HEK293T (cell line): Measurements from ENCODE around the gene MESD.

Source experiments
- CTCF ChIA-PET: fragments of 350-600 bp; formaldehyde crosslinking; extraction: SDS; loops from one replicate; lab custom pipeline; 2021; ENCODE audit warnings: antibody characterized with exemption, inconsistent platforms; lab: Yijun Ruan, JAX
- POLR2A ChIA-PET: fragments of 350-600 bp; formaldehyde crosslinking; extraction: SDS; loops from one replicate; lab custom pipeline; 2020; ENCODE audit warnings: antibody characterized with exemption, inconsistent platforms; lab: Yijun Ruan, JAX
- DNase-seq: peaks from one replicate; pipeline ENCODE4 v3.0.0; 2012; ENCODE audit warnings: mixed read lengths; ENCODE audit errors: extremely low spot score
- ARNT ChIP-seq: fragments of 450-650 bp; IDR thresholded peaks from 2 replicates; pipeline ENCODE4 v1.6.1; 2017; ENCODE audit warnings: mild to moderate bottlenecking
- BHLHE40 ChIP-seq: fragments of 450-650 bp; IDR thresholded peaks from 2 replicates; pipeline ENCODE4 v1.6.1; 2016; ENCODE audit warnings: mild to moderate bottlenecking, moderate library complexity, borderline replicate concordance
- CTBP1 ChIP-seq: fragments of 450-650 bp; IDR thresholded peaks from 2 replicates; pipeline ENCODE4 v1.6.1; 2016; ENCODE audit warnings: borderline replicate concordance
- ELF4 ChIP-seq: fragments of 450-650 bp; IDR thresholded peaks from 2 replicates; pipeline ENCODE4 v1.6.1; 2017; ENCODE audit warnings: antibody characterized with exemption
- FOXA1 ChIP-seq: fragments of 450-650 bp; IDR thresholded peaks from 2 replicates; pipeline ENCODE4 v1.6.1; 2016; ENCODE audit warnings: mild to moderate bottlenecking
- FOXK2 ChIP-seq: fragments of 450-650 bp; IDR thresholded peaks from 2 replicates; pipeline ENCODE4 v1.6.1; 2016; ENCODE audit warnings: mild to moderate bottlenecking
- FOXM1 ChIP-seq: fragments of 450-650 bp; IDR thresholded peaks from 2 replicates; pipeline ENCODE4 v1.6.1; 2017; ENCODE audit warnings: mild to moderate bottlenecking, borderline replicate concordance
- HDGF ChIP-seq: fragments of 450-650 bp; IDR thresholded peaks from 2 replicates; pipeline ENCODE4 v1.6.1; 2017; ENCODE audit warnings: antibody characterized with exemption, borderline replicate concordance
- L3MBTL2 ChIP-seq: fragments of 450-650 bp; conservative IDR thresholded peaks from 2 replicates; pipeline ENCODE4 v1.6.1; 2016; ENCODE audit warnings: mild to moderate bottlenecking
- LEF1 ChIP-seq: fragments of 450-650 bp; IDR thresholded peaks from 2 replicates; pipeline ENCODE4 v1.6.1; 2017; ENCODE audit warnings: mild to moderate bottlenecking, borderline replicate concordance
- NFRKB ChIP-seq: fragments of 450-650 bp; IDR thresholded peaks from 2 replicates; pipeline ENCODE4 v1.6.1; 2016; ENCODE audit warnings: mild to moderate bottlenecking, moderate library complexity
- SP1 ChIP-seq: fragments of 450-650 bp; IDR thresholded peaks from 2 replicates; pipeline ENCODE4 v1.6.1; 2017
- SUZ12 ChIP-seq: fragments of 450-650 bp; IDR thresholded peaks from 2 replicates; pipeline ENCODE4 v1.6.1; 2016; ENCODE audit warnings: mild to moderate bottlenecking
- TARDBP ChIP-seq: fragments of 450-650 bp; IDR thresholded peaks from 2 replicates; pipeline ENCODE4 v1.6.1; 2016
- ZNF384 ChIP-seq: fragments of 450-650 bp; IDR thresholded peaks from 2 replicates; pipeline ENCODE4 v1.6.1; 2016
- TF ChIP-seq, protein P1 (sequence below): fragments of 450-650 bp; IDR thresholded peaks from 2 replicates; pipeline ENCODE4 v1.6.1; 2016

MESD gene

DNA sequence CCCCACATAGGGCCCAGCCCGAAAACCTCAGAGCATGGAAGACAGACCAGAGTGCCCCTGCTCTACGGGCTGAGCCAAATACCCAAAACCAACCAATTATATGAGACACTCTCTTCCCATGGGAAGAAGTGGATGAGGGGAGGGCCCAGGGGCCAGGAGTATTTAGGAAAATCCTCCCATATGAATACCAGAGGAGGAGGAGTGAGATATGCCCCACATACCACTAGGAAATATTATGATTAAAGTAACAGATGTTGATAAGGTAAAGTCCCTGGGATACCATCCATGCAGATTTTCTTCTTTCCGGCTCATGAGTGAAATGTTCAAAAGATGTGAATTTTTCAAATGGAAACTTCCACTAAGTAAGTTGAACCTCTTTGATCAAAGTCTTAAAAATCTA is 50.4 kb downstream of the MESD start:
- CTCF ChIA-PET = no interaction called here
- DNase-seq = no peak
- TF ChIP-seq NFRKB = no peak
- TF ChIP-seq TARDBP = no peak
- TF ChIP-seq L3MBTL2 = no peak
- TF ChIP-seq FOXA1 = no peak
- TF ChIP-seq ELF4 = no peak
- TF ChIP-seq FOXK2 = no peak
- TF ChIP-seq SP1 = no peak
- TF ChIP-seq LEF1 = no peak
- no peak for TF ChIP-seq FOXM1
- TF ChIP-seq, protein P1, sequence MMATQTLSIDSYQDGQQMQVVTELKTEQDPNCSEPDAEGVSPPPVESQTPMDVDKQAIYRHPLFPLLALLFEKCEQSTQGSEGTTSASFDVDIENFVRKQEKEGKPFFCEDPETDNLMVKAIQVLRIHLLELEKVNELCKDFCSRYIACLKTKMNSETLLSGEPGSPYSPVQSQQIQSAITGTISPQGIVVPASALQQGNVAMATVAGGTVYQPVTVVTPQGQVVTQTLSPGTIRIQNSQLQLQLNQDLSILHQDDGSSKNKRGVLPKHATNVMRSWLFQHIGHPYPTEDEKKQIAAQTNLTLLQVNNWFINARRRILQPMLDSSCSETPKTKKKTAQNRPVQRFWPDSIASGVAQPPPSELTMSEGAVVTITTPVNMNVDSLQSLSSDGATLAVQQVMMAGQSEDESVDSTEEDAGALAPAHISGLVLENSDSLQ = no peak
- no peak for TF ChIP-seq HDGF
- TF ChIP-seq CTBP1 = no peak
- no peak for TF ChIP-seq BHLHE40
- TF ChIP-seq SUZ12 = no peak
- no peak for TF ChIP-seq ZNF384
- POLR2A ChIA-PET = no interaction called here

DNA sequence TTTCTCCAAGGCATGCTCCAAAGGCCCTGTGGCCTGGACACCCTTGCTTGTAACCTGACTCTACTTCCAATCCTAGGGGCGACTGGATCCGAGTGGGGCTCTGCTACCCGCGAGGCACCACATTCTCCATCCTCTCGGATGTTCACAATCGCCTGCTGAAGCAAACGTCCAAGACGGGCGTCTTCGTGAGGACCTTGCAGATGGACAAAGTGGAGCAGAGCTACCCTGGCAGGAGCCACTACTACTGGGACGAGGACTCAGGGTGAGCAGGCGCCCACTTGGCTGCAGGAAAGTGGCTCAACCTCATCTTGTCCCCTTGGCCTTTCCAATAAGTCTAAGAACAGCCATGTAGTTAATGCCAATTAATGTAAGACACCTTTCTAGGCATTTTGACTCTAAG is 51.9 kb downstream of the MESD start:
- TF ChIP-seq SP1 = no peak
- TF ChIP-seq ZNF384 = no peak
- TF ChIP-seq TARDBP = no peak
- no peak for TF ChIP-seq SUZ12
- no peak for TF ChIP-seq ARNT
- TF ChIP-seq FOXM1 = no peak
- TF ChIP-seq, protein P1 = no peak
- no peak for TF ChIP-seq CTBP1
- TF ChIP-seq LEF1 = no peak
- TF ChIP-seq ELF4 = no peak
- TF ChIP-seq NFRKB = no peak
- TF ChIP-seq L3MBTL2 = no peak
- TF ChIP-seq FOXK2 = no peak
- no peak for TF ChIP-seq HDGF
- TF ChIP-seq FOXA1 = no peak
- TF ChIP-seq BHLHE40 = no peak
- no peak for DNase-seq
- CTCF ChIA-PET = no interaction called here
- POLR2A ChIA-PET = no interaction called here

DNA sequence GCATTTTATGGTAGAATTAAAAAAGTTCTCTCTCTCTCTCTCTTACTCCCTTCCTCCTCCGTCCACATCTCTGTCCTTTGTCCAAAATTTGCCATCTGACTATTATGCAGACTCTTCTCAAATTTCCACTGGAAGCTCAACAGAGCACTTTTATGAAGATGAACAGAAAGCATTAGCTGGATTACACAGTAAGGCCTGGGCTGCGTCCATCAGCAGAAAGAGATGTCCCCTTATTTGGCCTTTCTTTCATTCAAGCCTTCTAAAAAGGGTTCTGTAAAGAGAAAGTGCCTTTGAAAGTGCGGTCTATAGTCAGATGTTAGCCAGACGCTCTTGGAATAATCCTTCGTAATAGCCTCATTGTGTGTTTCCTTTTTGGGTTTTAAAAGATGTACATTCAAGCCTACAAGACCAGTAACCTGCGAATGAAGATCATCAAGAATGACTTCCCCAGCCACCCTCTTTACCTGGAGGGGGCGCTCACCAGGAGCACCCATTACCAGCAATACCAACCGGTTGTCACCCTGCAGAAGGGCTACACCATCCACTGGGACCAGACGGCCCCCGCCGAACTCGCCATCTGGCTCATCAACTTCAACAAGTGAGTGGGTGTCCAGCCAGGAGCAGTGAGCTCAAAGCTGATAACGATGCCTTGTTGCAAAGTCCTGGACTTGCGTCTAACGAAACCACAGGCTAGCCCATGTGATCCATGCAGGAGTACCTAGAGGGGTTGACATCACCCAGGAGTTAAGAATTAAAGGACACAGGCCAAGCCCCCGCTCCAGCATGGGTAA is 53.1 kb downstream of the MESD start:
- ChIA-PET POLR2A (no interaction called here), CTCF (no interaction called here)
- DNase-seq = no peak
- TF ChIP-seq, protein P1 = no peak
- no peak for TF ChIP-seq BHLHE40
- no peak for TF ChIP-seq SP1
- TF ChIP-seq NFRKB = no peak
- no peak for TF ChIP-seq FOXA1
- TF ChIP-seq TARDBP = no peak
- TF ChIP-seq HDGF = no peak
- TF ChIP-seq ARNT = no peak
- TF ChIP-seq L3MBTL2 = no peak

DNA sequence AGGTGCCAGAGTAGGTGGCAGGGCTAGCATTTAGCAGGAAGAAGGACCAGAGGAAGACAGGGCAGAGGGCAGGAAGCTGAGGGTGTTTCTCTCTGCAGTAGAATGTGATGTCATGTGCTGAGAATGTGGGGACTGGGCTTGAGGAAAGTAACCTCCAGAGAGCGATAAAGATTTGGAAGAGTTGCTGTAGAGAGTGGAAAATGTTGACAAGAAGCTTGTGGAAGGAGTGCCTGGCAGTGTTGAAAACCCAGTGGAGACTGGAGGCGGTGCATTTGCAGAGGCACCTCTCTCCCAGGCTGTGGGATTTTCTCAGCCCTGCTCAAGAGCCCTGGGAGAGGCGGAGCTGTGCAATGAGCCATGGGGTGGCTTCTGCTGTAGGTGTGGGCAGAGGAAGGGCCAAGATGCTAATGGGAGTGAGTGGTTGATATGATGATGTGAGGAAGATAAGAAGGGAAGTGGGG is 54.8 kb downstream of the MESD start:
- ChIA-PET POLR2A (interaction anchor here (1.1 kb wide), 1 partner anchor 10 kb away, joined by 4 read pairs; no protein-coding TSS in a partner anchor), CTCF (no interaction called here)
- no peak for TF ChIP-seq ARNT
- TF ChIP-seq CTBP1 = no peak
- TF ChIP-seq LEF1 = no peak
- TF ChIP-seq FOXK2 = no peak
- TF ChIP-seq ZNF384 = no peak
- TF ChIP-seq, protein P1 = no peak
- no peak for TF ChIP-seq HDGF
- TF ChIP-seq L3MBTL2 = no peak
- TF ChIP-seq FOXM1 = no peak
- DNase-seq = no peak

DNA sequence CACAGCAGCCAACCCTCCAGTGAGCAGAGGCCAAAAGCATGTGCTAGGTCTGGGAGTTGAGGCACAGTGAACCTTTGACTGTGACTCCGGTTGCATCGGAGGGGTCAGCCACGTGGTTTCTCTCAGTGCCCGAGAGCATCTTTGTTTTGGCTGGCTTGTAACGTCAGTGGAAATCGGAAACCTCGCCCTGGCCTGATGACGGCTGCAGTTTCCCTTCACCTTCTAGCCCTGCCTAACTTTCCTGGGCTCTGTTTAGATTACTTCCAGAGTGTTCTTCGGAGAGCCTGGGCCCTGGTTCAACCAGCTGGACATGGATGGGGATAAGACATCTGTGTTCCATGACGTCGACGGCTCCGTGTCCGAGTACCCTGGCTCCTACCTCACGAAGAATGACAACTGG is 56.6 kb downstream of the MESD start:
- no peak for DNase-seq
- no peak for TF ChIP-seq NFRKB
- CTCF ChIA-PET = no interaction called here
- POLR2A ChIA-PET = no interaction called here

DNA sequence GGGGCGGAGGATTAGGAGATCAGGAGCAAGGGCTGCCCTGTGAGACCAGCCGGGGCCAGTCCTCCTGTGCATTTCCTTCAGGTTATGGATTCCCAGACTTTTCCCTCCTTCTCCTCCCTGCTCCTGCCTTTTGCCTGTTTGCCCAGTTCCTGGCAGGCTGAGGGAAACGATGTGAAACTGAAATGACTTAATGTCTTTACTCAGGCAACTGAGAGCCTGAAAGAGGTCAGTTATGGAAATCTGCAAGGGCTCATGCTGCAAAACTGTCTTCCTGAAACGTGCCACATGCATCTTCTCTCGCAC is 57.2 kb downstream of the MESD start:
- TF ChIP-seq ZNF384 (no peak), NFRKB (no peak), ELF4 (no peak), SP1 (no peak), L3MBTL2 (no peak), HDGF (no peak), ARNT (no peak), FOXM1 (no peak), CTBP1 (no peak), SUZ12 (no peak), TARDBP (no peak), LEF1 (no peak)
- TF ChIP-seq, protein P1 = no peak
- POLR2A ChIA-PET = no interaction called here
- CTCF ChIA-PET = no interaction called here
- DNase-seq = no peak
